ENCODE data around the gene SPIN2A. TPM values are rescaled to one million over a fixed set of nuclear protein-coding genes. Genes with fewer than 3 reads are reported as not detected.

SPIN2A gene
- 0.06 to 0.17 TPM (median 0.12 TPM) in 5 replicates for total RNA-seq (2022; extraction: Qiagen RNA extraction)

DNA sequence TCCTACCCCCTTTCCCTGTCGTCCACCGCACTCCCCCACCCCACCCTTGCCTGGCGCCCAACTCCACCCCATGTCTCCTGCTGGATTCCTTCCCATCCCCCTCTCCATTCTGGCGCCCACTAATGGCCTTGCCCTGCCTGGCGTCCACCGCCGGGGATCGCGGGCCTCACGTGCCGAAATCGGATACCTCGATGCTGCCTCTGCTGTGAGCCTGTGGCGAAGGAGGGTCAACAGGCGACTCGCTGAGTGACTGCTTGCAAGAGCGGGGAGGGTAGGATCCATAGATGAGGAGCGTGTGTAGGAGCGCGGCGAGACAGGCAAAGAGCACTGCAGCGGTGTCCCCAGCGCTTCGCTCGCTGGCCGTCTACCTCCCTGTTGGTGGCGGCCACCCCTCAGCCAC lies at the start of gene SPIN2A:
Gene SPIN2A (minus strand): TSS at position 325 of the 400 bp plus-strand sequence. CDS start 800 bp downstream, outside the sequence.

DNA sequence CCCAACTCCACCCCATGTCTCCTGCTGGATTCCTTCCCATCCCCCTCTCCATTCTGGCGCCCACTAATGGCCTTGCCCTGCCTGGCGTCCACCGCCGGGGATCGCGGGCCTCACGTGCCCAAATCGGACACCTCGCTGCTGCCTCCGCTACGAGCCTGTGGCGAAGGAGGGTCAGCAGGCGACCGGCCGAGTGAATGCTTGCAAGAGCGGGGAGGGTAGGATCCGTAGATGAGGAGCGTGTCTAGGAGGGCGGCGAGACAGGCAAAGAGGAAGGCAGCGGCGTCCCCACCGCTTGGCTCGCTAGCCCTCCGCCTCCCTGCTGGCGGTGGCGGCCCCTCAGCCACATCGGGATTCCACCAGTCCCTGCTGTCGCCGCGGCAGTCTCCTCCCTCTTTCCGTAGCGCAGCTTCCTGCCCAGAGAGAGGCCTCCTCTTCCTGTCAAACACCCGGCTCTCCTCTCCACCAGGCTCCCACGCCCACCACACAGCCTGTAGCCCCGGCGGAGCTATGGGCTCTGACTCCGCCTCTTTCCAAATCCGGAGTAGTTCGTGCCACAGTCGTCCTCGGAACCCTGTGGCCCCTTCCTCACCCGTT lies 15.9 kb downstream of the SPIN2A start, which contains the start of gene SPIN2B:
Gene SPIN2B (minus strand): TSS at position 387 of the 594 bp plus-strand sequence.

Other genes with a start within 250 kb of the SPIN2A start
- gene SPIN3, start 141.9 kb downstream of the SPIN2A start, total RNA-seq (2022; extraction: Qiagen RNA extraction), result 5.5 to 7.0 TPM (median 6.6 TPM) in 5 replicates
- gene SPIN2B, start 15.8 kb downstream of the SPIN2A start, total RNA-seq (2022; extraction: Qiagen RNA extraction), result 9.2 to 10.0 TPM (median 9.4 TPM) in 5 replicates
- 0.06 to 0.16 TPM (median 0.11 TPM) in 4 of 5 replicates, not detected in the other for gene FAAH2, start 149.3 kb upstream of the SPIN2A start, total RNA-seq (2022; extraction: Qiagen RNA extraction)